HL-60 (cell line): ENCODE data around the gene CSNK1G1.

Experiments
- DNase-seq, 2 experiments: peaks; one replicate each; pipeline ENCODE4 v3.0.0-alpha.2; 2010 to 2020; ENCODE audit warnings: low read depth in 1 of 2, low spot score in 1 of 2
- H3K27ac ChIP-seq: fragments of 250-450 bp; sonication (Bioruptor Pico); replicated peaks from 2 replicates; pipeline ENCODE4 v1.5.1; 2020; ENCODE audit warnings: mild to moderate bottlenecking, moderate library complexity
- H3K27me3 ChIP-seq: fragments of 250-450 bp; sonication (Bioruptor Pico); 2 replicates; pipeline ENCODE4 v1.5.1; 2021; ENCODE audit warnings: mild to moderate bottlenecking, moderate library complexity; ENCODE audit not compliant: insufficient read depth, poor library complexity, severe bottlenecking
- H3K4me3 ChIP-seq: replicated peaks from 2 replicates; pipeline ENCODE4 v1.5.1; 2011; ENCODE audit warnings: mild to moderate bottlenecking, control low read depth, low read length; ENCODE audit not compliant: insufficient read depth
- CTCF ChIP-seq: IDR thresholded peaks from one replicate; pipeline ENCODE4 v1.5.1; 2011; ENCODE audit warnings: low read length, control low read depth, inconsistent platforms; ENCODE audit not compliant: insufficient read depth
- GABPA ChIP-seq: IDR thresholded peaks from 2 replicates; pipeline ENCODE4 v1.6.1; 2012; ENCODE audit warnings: low read depth
- POLR2AphosphoS5 ChIP-seq: IDR thresholded peaks from 2 replicates; pipeline ENCODE4 v1.6.1; 2012; ENCODE audit warnings: low read depth
- REST ChIP-seq: IDR thresholded peaks from 2 replicates; pipeline ENCODE4 v1.6.1; 2012; ENCODE audit warnings: low read depth; ENCODE audit not compliant: insufficient replicate concordance
- SPI1 ChIP-seq: IDR thresholded peaks from 2 replicates; pipeline ENCODE4 v1.6.1; 2012; ENCODE audit warnings: low read depth, mild to moderate bottlenecking, borderline replicate concordance

CSNK1G1 gene

GRCh38 chr15:64288999-64289398, 67.0 kb downstream of the CSNK1G1 start:
- no peak overlapping the region for H3K4me3 ChIP-seq
- no peak overlapping the region for H3K27ac ChIP-seq
- TF ChIP-seq POLR2AphosphoS5: no peak
- TF ChIP-seq SPI1: no peak
- no peak for TF ChIP-seq REST
- TF ChIP-seq CTCF: no peak
- no peak for TF ChIP-seq GABPA
- H3K27me3 ChIP-seq: no peaks in the 10 kb centered on the region
- DNase-seq: no peak

GRCh38 chr15:64288577-64288976, 67.4 kb downstream of the CSNK1G1 start:
- DNase-seq: no peak
- TF ChIP-seq GABPA (no peak), POLR2AphosphoS5 (no peak), REST (no peak), SPI1 (no peak), CTCF (no peak)
- Histone ChIP-seq H3K4me3 (no peak overlapping the region), H3K27me3 (no peaks in the 10 kb centered on the region), H3K27ac (no peak overlapping the region)

GRCh38 chr15:64287953-64288352, 68.0 kb downstream of the CSNK1G1 start:
- no peak overlapping the region for H3K4me3 ChIP-seq
- H3K27ac ChIP-seq: no peak overlapping the region
- no peaks in the 10 kb centered on the region for H3K27me3 ChIP-seq
- DNase-seq: no peak
- TF ChIP-seq CTCF: no peak
- TF ChIP-seq GABPA: no peak
- TF ChIP-seq POLR2AphosphoS5: no peak
- TF ChIP-seq SPI1: no peak
- TF ChIP-seq REST: no peak
